Thoracic aorta (tissue), 2 donors: ENCODE results near the gene IL21R. TPM values are rescaled to one million over a fixed set of nuclear protein-coding genes. Genes with fewer than 3 reads are reported as not detected.

ENCODE experiments used
- ATAC-seq: fragments of 150-250 bp; one replicate; pipeline ENCODE4 v1.8.0; 2017; ENCODE audit warnings: low read depth; ENCODE audit not compliant: insufficient number of reproducible peaks, low FRiP score
- DNase-seq: peaks from one replicate; pipeline ENCODE4 v3.0.0-alpha.2; 2020; ENCODE audit warnings: low spot score
- H3K27ac ChIP-seq, 2 donors: fragments of 200-600 bp; sonication (generic); 1 replicate in 1 of 2; 2 replicates in 1 of 2; pipeline ENCODE4 v1.5.1; 2016; ENCODE audit warnings: mild to moderate bottlenecking in 2 of 2, moderate library complexity in 2 of 2
- H3K27me3 ChIP-seq: fragments of 200-600 bp; sonication (generic); replicated peaks from 2 replicates; pipeline ENCODE4 v1.6.0; 2016; ENCODE audit warnings: mild to moderate bottlenecking; ENCODE audit not compliant: insufficient read depth
- H3K36me3 ChIP-seq: fragments of 200-600 bp; sonication (generic); one replicate; pipeline ENCODE4 v1.5.1; 2016
- H3K4me1 ChIP-seq, 2 donors: fragments of 200-600 bp; sonication (generic); 1 replicate in 1 of 2; 2 replicates in 1 of 2; pipeline versions ENCODE4 v1.5.1 to v1.6.0; 2016; ENCODE audit warnings: low read depth in 2 of 2, mild to moderate bottlenecking in 1 of 2; ENCODE audit not compliant: control insufficient read depth in 1 of 2
- H3K4me3 ChIP-seq: fragments of 200-600 bp; sonication (generic); 2 replicates; pipeline ENCODE4 v1.5.1; 2016; ENCODE audit warnings: mild to moderate bottlenecking
- H3K9me3 ChIP-seq: fragments of 200-600 bp; sonication (generic); 2 replicates; pipeline ENCODE4 v1.5.1; 2016
- total RNA-seq, 2 donors: library from RNA; depleted of rRNA; stranded (reverse); fragments of >200 nt; gene quantifications; one replicate each; pipeline versions ENCODE4 v1.1.0 to v1.2.3, GENCODE V29; 2016
- TF ChIP-seq, protein P1 (sequence below): fragments of 200-600 bp; sonication (generic); IDR thresholded peaks from one replicate; pipeline ENCODE4 v1.5.1; 2019; ENCODE audit warnings: antibody characterized with exemption

Gene IL21R
- total RNA-seq, 2 donors from 2014 or later = 0.14 to 1.8 TPM

DNA sequence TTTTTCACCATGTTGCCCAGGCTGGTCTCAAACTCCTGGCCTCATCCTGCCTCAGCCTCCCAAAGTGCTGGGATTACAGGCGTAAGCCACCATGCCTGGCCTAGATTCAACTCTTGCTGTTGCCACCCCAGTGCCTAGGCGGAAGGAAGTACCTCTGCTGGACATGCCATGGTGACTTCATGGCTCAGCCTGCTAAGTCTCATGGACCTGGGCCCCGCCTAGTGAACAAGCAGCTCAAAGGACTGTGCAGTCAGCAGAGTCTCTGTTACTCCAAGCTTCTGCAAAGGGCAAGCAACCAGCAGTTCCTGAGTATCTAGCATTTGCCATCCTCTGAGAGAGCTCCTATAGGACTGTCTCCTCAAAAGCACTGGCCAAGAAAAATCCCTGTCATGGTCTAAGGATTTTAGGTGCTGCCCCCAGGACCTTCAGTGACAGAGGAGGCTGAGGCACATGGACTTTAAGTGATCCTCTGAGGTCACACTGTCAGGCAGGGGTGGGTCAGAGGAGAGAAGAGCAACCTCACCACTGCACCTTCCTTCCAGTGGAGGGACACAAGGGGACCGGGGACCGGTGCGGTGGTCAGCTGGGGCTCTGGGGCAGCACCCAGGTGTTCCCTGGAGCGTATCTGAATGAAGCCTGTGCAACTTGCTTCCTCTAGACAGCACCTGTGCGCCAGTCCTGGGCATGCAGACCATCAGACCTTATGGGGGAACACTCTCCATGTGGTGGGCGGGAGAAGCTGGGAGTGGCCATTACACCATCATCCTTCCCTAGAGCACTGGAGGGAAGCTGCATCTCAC is 71.3 kb downstream of the IL21R start:
- Histone ChIP-seq H3K36me3 (peaks cover 79% of the 10 kb centered on the region), H3K4me3 (no peak overlapping the region), H3K4me1 (no peaks in the 10 kb centered on the region), H3K9me3 (no peaks in the 10 kb centered on the region), H3K27ac (no peak overlapping the region), H3K27me3 (no peaks in the 10 kb centered on the region)
- TF ChIP-seq, protein P1, sequence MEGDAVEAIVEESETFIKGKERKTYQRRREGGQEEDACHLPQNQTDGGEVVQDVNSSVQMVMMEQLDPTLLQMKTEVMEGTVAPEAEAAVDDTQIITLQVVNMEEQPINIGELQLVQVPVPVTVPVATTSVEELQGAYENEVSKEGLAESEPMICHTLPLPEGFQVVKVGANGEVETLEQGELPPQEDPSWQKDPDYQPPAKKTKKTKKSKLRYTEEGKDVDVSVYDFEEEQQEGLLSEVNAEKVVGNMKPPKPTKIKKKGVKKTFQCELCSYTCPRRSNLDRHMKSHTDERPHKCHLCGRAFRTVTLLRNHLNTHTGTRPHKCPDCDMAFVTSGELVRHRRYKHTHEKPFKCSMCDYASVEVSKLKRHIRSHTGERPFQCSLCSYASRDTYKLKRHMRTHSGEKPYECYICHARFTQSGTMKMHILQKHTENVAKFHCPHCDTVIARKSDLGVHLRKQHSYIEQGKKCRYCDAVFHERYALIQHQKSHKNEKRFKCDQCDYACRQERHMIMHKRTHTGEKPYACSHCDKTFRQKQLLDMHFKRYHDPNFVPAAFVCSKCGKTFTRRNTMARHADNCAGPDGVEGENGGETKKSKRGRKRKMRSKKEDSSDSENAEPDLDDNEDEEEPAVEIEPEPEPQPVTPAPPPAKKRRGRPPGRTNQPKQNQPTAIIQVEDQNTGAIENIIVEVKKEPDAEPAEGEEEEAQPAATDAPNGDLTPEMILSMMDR = no peak
- no peak for DNase-seq
- ATAC-seq = no peak

GRCh38 chr16:27474041-27474440 is 72.1 kb downstream of the IL21R start:
- H3K9me3 ChIP-seq = no peaks in the 10 kb centered on the region
- no peaks in the 10 kb centered on the region for H3K4me1 ChIP-seq
- peaks cover 74% of the 10 kb centered on the region for H3K36me3 ChIP-seq
- DNase-seq = no peak
- H3K4me3 ChIP-seq = no peak overlapping the region
- no peaks in the 10 kb centered on the region for H3K27me3 ChIP-seq
- no peak overlapping the region for H3K27ac ChIP-seq
- ATAC-seq = no peak
- TF ChIP-seq, protein P1 = no peak

DNA sequence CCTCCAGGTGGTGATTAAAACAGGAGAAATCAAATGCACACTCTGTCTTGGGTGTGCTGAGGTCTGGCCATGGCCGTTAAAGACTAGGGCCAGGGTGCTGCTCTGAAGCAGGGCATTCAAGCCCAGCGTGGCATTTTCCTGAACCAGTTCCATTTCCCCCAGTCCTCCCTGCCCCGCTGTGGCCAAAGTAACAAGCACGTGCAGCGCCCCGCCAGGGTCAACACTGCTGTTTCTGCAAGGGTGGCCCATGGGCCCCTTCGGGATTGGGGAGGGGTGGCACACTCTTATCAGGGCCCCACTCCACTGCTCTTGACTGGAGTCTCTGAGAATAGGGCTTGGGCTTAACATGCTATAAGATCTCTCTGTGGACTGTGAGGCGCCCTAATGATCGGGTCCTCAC is 72.9 kb downstream of the IL21R start:
- TF ChIP-seq, protein P1 = no peak
- no peak overlapping the region for H3K27ac ChIP-seq
- no peaks in the 10 kb centered on the region for H3K27me3 ChIP-seq
- no peak overlapping the region for H3K4me3 ChIP-seq
- H3K9me3 ChIP-seq = no peaks in the 10 kb centered on the region
- no peaks in the 10 kb centered on the region for H3K4me1 ChIP-seq
- peaks cover 71% of the 10 kb centered on the region for H3K36me3 ChIP-seq
- no peak for DNase-seq
- ATAC-seq = no peak

DNA sequence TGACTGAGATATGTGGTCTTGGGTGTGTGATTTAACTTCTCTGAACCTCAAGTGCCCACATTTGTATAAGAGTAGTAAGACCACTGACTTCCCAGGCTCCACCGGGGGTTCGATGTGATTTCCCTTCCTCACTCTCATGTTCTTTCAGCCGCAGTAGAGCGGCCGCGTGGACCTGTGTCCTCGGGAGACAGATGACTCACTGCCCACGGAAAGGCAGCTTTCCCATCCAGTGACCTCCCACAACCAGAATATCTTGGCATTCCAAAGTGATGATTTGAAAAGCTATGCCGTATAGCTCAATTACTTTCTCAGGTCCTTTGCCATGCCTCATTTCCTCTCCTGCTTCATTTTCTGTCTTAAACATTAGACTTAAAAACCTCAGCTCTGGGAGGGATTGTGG is 73.6 kb downstream of the IL21R start:
- Histone ChIP-seq H3K4me3 (no peak overlapping the region), H3K36me3 (peaks cover 67% of the 10 kb centered on the region), H3K4me1 (no peaks in the 10 kb centered on the region), H3K9me3 (no peaks in the 10 kb centered on the region), H3K27ac (no peak overlapping the region), H3K27me3 (no peaks in the 10 kb centered on the region)
- DNase-seq (no peak), ATAC-seq (no peak)
- TF ChIP-seq, protein P1 = no peak

GRCh38 chr16:27476240-27476639 is 74.3 kb downstream of the IL21R start:
- no peak for ATAC-seq
- H3K36me3 ChIP-seq = peaks cover 68% of the 10 kb centered on the region

More at GRCh38 chr16:27476240-27476639, 74.3 kb downstream of the IL21R start:
- no peak for DNase-seq
- Histone ChIP-seq H3K4me3 (no peak overlapping the region), H3K27me3 (no peaks in the 10 kb centered on the region), H3K27ac (no peak overlapping the region), H3K4me1 (no peaks in the 10 kb centered on the region), H3K9me3 (no peaks in the 10 kb centered on the region)
- TF ChIP-seq, protein P1 = no peak
